ENCODE data around the gene PSME3.

Gene PSME3

DNA sequence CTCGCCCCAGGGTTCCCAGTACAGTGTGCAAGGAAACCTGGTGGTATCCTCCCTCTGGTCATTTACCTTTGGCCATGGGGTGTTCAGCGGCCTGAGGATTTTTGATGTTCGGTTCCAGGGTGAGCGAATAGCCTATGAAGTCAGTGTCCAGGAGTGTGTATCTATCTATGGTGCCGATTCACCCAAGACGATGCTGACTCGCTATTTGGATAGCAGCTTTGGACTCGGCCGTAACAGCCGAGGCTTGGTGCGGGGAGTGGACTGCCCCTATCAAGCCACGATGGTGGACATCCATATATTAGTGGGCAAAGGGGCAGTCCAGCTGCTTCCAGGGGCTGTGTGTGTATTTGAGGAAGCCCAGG lies 12.3 kb downstream of the PSME3 start:
- Histone ChIP-seq H3K27ac (peak overlapping the region in 1 of 2 donors; percentile 80), H3K4me3 (no peak overlapping the region)
- peak; percentile 70 for DNase-seq (ENCODE audit: low spot score)
- TF ChIP-seq, protein P1, sequence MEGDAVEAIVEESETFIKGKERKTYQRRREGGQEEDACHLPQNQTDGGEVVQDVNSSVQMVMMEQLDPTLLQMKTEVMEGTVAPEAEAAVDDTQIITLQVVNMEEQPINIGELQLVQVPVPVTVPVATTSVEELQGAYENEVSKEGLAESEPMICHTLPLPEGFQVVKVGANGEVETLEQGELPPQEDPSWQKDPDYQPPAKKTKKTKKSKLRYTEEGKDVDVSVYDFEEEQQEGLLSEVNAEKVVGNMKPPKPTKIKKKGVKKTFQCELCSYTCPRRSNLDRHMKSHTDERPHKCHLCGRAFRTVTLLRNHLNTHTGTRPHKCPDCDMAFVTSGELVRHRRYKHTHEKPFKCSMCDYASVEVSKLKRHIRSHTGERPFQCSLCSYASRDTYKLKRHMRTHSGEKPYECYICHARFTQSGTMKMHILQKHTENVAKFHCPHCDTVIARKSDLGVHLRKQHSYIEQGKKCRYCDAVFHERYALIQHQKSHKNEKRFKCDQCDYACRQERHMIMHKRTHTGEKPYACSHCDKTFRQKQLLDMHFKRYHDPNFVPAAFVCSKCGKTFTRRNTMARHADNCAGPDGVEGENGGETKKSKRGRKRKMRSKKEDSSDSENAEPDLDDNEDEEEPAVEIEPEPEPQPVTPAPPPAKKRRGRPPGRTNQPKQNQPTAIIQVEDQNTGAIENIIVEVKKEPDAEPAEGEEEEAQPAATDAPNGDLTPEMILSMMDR (IDR thresholded peaks at IDR 0.05) = no peak

- TF ChIP-seq, protein P1 (IDR thresholded peaks at IDR 0.05) = no peak
- Histone ChIP-seq H3K4me3 (no peak overlapping the region), H3K27ac (peak overlapping the region; percentile 33 to 80)
- DNase-seq (ENCODE audit: low spot score) = peak; percentile 70
These were observed 12.9 kb downstream of the PSME3 start for GRCh38 chr17:42845918-42846593.

- peak overlapping the region; percentile 33 to 80 for H3K27ac ChIP-seq
- H3K4me3 ChIP-seq = no peak overlapping the region
- TF ChIP-seq, protein P1 (IDR thresholded peaks at IDR 0.05) = no peak
- DNase-seq (ENCODE audit: low spot score) = peak; percentile 78
These were observed 13.5 kb downstream of the PSME3 start for GRCh38 chr17:42846594-42847280.

- no peak overlapping the region for H3K27ac ChIP-seq
- no peak for DNase-seq (ENCODE audit: low spot score)
- TF ChIP-seq, protein P1 (IDR thresholded peaks at IDR 0.05) = no peak
- no peak overlapping the region for H3K4me3 ChIP-seq
These were observed 14.9 kb downstream of the PSME3 start for GRCh38 chr17:42848093-42848492.

- no peak overlapping the region for H3K27ac ChIP-seq
- TF ChIP-seq, protein P1 (IDR thresholded peaks at IDR 0.05) = no peak
- peak; percentile 64 for DNase-seq (ENCODE audit: low spot score)
- no peak overlapping the region for H3K4me3 ChIP-seq
These were observed 15.8 kb downstream of the PSME3 start for GRCh38 chr17:42849031-42849430.

GRCh38 chr17:42849451-42850181 lies 16.4 kb downstream of the PSME3 start:
- DNase-seq (ENCODE audit: low spot score) = peak; percentile 74
- peak overlapping the region in 1 of 2 donors; percentile 38 for H3K27ac ChIP-seq
- TF ChIP-seq, protein P1 (IDR thresholded peaks at IDR 0.05) = no peak
- peak overlapping the region; percentile 28 for H3K4me3 ChIP-seq

Measured in coronary artery (tissue), 2 donors.